Stimulated activated CD8-positive, alpha-beta memory T cell treated with anti-CD3 and anti-CD28 coated beads, Interleukin-12 subunit alpha, Interleukin-12 subunit beta, amount 100 ng/mL, for 1 hour (primary cell): ENCODE measurements around the gene SPIN1.
"Not testable (repeated sequence)": the region's sequence is repeated elsewhere in the genome, so short reads cannot be mapped to it uniquely, and the experiment has no call there.

Experiments used
- DNase-seq: peaks from one replicate; pipeline ENCODE4 v3.0.0-alpha.2; 2020; ENCODE audit warnings: low read depth

Gene SPIN1

DNA sequence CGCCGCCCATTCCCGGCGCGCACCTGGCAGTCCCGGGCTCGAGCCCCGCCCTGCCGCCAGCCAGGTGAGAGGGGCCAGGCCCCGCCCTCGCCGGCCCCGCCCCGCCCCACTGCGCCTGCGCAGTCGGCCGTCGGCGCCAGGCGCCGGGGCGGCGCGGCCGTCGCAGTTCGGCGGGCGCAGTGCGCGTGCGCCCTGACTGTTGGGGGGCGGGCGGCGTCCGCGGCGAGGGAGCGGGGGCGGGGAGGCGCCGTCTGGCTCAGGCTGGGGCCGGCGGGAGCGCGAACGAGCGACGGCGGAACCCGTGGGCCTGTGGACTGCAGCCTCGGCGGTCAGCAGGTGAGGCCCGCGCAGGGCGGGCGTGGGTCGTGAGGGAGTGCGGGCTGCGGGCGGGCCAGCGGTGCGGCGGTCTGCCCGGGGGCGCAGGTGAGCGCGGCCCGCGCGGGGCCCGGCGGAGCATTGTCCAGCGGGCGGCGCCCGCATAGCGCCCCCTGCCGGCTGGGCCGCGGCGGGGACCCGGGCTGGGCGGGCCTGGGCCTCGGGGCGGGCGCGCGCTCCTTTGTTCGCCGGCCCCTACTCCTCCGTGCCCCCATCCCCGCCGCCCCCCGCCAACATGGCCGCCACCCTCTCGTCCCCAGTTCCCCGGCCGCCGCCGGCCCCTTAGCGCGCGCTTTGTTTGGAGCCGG is at the start of gene SPIN1:
TSS of gene SPIN1 (plus strand) at position 242 of the 683 bp plus-strand sequence. CDS start 38,096 bp downstream, outside the sequence.
- DNase-seq = peak; percentile 72

DNA sequence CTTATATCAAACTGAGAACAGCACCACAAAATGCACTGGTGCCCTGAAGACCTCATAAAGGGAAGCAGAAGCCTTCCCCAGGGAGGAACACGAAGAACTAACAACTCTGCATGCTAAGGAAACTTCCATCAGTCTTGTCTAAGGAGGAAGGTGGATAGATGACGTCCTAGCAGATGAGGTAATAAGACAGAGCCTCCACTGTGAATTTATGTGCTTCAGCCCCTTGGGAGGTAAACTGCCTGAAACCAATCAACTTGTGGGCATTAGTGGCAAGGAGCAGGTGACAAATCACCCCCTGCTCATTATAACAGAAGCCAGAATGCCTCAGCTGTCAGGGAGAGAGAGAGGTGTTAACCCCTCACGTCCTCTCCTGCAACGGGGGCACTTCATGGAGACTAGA is 48.9 kb upstream of the SPIN1 start:
- no peak for DNase-seq

DNA sequence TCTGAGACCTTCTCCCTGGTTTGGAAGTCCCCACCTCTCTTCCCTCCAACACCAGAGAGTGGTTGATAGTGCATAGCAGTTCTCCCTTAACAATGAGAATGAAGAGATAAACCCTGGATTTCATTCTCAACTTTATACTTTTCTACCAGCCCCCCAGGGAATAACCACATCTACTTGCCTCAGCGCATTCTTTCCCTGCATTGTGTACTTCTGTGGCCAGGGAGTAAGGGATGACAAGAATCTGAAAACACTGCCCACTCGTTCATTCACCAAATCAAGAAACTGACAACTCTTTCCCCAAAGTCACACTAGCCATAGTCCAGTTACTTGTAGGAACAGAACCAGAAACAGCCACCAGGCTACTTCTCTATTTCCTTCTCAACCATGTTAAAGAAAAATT is 46.0 kb upstream of the SPIN1 start:
- no peak for DNase-seq

DNA sequence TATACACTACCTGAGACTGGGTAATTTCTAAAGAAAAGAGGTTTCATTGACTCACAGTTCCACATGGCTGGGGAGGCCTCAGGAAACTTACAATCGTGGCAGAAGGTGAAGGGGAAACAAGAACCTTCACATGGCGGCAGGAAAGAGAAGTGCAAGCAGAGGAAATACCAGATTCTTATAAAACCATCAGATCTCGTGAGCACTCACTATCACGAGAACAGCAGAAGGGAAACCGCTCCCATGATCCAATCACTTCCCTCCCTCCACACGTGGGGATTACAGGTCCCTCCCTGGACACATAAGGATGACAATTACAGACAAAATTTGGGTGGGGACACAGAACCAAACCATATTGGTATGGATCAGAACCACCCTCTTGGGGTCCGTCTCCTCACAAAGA is 44.2 kb upstream of the SPIN1 start:
- DNase-seq = no peak

DNA sequence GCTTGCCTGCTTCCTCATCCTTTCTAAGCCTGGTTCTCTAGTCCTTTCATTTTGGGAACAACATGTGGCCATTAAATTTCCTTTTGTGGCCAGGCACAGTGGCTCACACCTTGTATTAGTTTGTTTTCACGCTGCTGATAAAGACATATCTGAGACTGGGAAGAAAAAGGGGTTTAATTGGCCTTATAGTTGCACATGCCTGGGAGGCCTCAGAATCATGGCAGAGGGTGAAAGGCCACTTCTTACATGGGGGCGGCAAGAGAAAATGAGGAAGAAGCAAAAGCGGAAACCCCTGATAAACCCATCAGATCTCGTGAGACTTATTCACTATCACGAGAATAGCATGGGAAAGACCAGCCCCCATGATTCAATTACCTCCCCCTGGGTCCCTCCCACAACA is 37.9 kb upstream of the SPIN1 start:
- not testable (repeated sequence) for DNase-seq

DNA sequence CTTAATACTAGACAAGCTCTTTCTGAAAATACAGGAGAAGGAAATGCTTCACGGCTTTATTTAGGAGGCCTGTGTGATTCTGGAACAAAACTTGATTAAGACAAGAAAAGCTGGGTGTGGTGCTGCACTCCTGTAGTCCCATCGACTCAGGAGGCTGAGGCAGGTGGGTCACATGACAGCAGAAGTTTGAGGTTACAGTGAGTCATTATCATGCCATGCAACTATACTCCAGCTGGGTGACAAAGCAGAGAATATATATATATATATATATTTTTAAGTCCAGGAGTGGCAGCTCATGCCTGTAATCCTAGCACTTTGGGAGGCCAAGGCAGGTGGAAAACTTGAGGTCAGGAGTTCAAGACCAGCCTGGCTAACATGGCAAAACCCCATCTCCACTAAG is 33.1 kb upstream of the SPIN1 start:
- no peak for DNase-seq

DNA sequence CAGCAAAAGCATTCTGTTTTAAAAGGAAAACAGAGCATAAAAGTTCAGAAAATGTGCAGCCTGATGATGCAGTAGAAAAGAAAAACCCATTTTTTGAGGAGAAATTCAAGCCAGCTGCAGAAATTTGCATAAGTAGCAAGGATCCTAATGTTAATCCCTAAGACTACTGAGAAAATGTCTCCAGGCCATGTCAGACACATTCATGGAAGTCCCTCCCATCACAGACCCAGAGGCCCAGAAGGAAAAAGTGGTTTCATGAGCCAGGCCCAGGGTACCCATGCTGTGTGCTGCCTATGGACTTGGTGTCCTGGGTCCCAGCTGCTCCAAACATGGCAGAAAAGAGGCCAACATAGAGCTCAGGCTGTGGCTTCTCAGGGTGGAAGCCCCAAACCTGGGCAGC is 31.0 kb upstream of the SPIN1 start:
- not testable (repeated sequence) for DNase-seq

DNA sequence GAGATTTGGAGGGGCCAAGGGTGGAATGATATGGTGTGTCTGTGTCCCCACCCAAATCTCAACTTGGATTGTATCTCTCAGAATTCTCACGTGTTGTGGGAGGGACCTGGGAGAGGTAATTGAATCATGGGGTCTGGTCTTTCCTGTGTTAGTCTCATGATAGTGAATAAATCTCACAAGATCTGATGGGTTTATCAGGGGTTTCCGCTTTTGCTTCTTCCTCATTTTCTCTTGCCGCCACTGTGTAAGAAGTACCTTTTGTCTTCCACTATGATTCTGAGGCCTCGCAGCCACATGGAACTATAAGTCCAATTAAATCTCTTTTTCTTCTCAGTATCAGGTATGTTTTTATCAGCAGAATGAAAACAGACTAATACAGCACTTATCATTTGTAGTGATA is 29.5 kb upstream of the SPIN1 start:
- DNase-seq = no peak

DNA sequence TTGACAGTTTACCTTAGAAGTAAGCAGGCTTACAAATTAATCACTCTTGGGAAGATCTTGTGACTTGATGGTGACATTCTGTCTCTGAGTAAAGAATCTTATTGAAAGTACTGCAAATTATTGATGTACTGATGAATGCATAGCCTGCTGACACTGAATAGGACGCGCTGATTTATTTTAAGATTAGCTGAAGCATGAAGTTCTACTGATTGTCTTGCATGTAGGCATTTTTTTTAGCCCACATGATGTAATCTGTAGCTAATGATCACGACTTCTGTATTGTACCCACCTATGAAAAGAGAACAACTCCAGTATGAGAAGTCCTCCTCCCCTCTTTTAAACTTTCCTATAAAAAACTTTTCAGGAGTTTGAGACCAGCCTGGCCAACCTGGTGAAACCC is 28.3 kb upstream of the SPIN1 start:
- DNase-seq = no peak

DNA sequence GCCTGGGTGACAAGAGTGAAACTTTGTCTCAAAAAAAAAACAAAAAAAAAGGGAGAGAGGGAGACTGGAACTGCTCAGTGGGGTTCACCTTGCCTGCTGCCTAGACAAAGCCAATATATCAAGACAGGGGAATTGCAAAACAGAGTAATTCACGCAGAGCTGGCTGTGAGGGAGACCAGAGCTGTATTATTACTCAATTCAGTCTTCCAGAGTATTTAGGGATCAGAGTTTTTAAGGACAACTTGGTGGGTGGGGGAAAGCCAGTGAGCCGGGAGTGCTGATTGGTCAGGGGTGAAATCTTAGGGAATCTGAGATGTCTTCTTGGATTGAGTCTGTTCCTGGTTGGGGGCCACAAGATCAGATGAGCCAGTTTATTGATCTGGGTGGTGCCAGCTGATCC is 25.6 kb upstream of the SPIN1 start:
- DNase-seq = no peak

DNA sequence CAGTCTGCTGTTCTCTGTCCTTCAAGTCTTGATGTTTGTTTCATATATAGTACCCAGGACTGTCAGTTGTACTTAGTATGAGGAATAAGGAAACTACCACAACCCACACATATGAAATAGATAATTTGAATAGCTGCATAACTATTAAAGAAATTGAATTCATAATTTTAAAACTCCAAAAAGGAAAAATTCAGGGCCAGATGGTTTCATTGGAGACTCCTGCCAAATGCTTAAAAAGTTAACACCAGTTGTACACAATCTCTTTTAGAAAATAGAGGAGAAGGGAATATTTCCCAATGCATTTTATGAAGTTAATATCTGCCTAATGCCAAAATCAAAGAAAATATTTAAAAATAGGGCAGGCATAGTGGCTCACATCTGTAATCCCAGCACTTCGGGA is 24.6 kb upstream of the SPIN1 start:
- DNase-seq = no peak

DNA sequence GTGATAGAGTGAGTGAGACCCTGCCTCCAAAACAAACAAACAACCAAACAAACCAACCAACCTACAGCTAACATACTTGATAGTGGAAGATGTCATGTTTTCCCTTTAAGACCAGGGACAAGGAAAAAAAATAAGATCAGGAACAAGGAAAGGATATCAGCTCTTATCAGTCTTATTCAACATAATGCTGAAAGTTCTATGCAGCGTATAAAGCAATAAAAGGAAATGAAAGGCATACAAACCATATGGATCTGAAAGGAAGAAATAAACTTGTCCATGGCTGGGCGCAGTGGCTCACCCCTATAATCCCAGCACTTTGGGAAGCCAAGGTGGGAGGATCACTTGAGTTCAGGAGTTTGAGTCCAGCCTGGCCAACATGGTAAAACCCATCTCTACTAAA is 23.5 kb upstream of the SPIN1 start:
- DNase-seq = no peak

DNA sequence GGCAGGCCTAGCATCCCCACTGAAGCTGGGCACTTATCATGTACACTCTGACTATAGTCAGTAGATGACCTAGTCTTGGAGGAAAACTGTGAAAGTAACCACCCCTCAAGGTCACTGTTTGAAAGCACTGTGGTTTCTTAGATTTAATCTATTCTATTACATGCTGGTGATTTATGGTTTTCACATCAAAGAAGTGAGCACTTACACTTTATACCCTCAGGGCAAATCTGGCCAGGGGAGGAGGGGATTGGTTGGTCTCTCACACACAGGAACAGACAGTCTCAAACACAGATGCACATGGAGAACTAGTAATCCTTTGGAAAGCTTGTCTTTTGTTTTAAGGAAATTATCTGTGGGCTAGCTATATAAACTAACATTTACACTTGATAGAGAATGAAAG is 17.9 kb upstream of the SPIN1 start:
- DNase-seq = no peak

DNA sequence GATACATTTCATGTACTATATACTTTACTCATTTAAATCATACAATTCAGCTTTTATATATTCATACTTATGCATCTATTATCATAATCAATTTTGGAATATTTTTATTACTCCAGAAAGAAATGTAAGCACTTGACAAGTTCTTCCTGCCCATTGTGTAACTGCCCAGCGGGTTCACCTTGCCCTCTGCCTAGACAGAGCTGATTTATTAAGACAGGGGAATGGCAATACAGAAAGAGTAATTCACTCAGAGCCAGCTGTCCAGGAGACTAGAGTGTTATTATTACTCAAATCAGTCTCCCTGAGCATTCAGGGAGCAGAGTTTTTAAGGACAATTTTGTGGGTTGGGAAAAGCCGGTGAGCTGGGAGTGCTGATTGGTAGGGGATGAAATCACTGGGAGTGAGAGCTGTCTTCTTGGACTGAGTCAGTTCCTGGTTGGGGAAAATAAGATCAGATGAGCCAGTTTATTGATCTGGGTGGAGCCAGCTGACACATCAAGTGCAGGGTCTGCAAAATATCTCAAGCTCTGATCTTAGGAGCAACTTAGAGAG is 16.1 kb upstream of the SPIN1 start:
- no peak for DNase-seq

DNA sequence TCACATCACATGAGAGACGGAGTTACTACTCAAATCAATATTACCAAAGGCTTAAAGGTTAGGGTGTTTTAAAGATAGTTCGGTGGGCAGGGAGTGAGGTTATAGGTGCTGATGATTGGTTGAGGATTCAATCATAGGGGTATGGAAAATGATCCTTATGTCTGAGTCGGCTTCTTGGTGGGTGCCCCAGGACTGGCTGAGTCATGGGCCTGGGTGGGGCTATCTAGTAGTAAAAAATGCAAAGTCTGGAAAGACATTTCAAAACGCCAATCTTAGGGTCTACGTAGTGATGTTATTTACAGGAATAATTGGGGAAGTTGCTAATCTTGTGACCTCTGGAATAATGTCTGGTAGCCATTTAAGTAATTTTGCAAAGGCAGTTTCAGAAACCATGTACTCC is 15.2 kb upstream of the SPIN1 start:
- DNase-seq = no peak

DNA sequence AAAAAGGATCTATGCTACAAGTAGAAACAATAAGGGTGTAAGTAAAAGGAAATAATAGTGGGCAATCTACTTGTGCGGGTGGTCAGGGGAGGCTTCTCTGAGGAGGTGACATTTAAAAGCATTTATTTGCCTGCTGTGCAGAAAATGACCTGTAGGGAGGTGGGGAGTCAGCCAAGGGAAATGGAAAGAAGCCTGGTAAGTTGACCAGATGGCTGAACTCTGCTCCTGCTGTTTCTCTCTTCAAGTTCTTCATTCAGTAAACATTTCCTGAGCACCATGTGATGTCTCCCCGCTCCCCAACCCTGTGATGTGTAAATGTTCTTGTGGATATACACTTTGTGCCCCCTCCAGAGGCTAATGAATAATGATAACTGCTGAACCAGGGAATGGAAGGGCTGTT is 9.9 kb upstream of the SPIN1 start:
- no peak for DNase-seq

DNA sequence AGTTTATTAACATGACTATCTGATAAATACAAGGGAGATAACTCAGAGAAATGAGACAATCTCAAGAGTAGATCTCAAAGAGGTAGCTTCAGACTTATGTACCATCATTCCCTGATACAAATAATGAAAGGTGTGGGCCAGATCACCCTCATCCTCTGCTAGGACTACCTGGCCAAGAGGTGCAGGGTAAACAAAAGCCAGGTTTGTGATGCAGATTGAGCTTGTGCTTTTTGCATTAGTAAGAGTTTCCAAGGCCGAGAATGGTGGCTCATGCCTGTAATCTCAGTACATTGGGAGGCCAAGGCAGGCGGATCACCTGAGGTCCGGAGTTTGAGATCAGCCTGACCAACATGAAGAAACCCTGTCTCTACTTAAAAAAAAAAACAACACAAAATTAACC is 8.9 kb upstream of the SPIN1 start:
- no peak for DNase-seq

DNA sequence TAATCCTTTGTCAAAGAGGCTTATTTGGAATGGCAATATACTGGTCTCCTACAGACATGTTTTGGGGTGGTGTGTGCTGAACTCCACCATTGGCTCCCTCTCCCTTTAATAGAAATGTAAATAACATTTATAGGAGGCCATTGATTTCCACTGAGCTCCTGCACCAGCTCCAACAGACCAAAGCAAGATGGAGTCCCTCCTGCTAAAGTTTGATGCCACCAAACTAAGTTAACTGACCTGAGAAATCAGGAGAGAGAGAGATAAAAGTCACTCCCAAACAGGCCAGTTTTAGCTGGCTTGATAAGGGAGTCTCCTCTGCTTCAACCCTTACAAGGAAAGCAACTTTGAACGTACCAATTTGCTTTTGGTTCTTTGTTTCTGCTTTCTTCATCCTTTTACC is 8.1 kb upstream of the SPIN1 start:
- no peak for DNase-seq

DNA sequence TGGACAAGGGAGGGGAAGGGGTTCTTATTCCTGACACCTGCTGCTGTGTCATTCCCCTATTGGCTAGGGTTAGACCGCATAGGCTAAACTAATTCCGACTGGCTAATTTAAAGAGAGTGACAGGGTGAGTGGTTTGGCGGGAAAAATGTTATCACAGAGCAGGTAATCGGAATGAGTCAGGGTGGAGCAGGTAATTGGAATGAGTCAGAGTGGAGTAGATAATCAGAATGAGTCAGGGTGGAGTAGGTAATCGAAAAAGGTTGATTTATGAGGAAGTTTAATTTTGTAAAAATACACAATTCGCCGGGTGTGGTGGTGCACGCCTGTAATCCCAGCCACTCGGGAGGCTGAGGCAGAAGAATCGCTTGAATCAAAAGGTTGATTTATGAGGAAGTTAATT is 6.9 kb upstream of the SPIN1 start:
- not testable (repeated sequence) for DNase-seq

DNA sequence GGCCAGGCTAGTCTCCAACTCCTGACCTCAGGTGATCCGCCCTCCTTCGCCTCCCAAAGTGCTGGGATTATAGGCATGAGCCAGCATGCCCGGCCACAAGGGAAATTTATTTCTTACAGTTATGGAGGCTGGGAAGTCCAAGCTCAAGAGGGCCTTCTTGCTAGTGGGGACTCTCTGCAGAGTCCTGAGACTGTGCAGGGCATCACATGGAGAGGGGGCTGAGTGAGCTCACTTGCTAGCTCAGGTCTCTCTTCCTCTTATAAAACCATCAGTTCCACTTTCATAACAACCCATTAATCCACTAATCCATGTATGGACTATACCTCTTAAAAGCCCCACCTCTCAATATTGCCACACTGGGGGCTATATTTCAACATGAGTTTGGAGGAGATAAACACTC is 5.1 kb upstream of the SPIN1 start:
- no peak for DNase-seq

DNA sequence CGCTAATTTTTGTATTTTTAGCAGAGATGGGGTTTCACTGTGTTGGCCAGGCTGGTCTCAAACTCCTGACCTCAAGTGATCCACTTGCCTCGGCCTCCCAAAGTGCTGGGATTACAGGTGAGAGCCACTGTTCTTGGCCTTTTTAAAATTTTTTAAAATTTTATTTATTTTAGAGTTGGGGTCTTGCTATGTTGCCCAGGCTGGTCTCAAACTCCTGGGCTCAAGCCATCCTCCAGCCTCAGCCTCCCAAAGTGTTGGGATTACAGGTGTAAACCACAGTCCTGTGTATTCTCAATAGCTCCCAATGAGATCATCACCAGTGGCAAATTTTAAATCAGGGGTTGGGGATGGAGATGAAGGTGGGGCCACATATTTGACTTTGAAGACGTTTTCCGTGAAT is 2.1 kb upstream of the SPIN1 start:
- DNase-seq = not testable (repeated sequence)

DNA sequence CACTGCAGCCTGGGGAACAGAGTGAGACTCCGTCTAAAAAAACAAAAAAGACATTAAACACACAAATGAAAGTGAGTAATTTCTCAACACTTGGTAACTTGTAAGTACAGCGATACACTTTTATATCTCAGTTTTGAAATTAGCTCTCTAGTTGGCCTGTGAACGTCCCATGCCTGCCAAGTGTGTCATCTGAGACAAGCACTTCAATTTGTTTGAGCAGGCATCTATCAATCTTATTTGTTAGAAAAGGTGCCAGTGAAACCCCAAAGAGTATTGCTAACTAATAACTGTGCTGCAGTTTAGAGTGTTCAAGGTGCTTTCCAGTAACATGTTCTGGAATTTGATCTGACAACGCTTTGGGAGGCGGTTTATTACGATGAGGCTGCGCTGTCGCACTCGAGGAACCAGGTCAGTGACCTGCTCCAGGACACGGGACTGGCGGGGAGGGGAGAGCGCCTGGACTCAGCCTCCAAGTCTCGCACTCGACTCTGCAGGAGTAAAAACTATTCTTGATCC is 1.1 kb upstream of the SPIN1 start:
- no peak for DNase-seq

DNA sequence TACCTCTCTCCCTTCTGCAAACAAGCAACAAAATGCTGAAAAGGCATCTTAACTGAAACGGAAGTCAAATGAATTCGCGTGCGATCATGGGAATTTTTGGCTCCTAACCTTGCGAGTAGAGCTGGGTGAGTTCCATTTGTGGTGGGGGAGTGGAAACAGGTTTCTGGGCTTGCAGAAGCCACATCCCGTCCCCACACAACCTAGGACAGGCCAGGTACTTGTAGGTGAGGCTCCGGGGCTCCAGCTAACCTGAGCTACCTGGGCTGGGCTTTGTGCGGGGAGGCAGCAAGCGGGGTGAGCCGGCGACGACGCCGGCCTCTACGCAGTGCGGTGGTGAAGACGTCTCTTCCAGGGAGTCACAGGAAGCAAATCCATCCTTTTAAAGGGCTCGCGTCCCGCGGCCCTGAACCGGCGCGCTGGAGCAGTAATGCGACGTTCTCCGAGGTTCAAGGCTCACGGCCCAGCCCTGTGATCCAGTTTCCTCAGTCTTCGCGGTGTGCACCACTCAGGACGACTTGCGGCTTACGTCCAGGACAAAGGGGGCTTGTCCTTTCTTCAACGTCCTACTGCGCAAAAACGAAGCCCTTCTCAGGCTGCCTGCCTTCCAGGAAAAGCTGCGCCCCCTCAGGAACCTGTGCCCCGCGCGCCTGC is 567 bp upstream of the SPIN1 start:
- DNase-seq = peak; percentile 11
